ENCODE results near the gene CTLA4. TPM values are rescaled to one million over a fixed set of nuclear protein-coding genes. Genes with fewer than 3 reads are reported as not detected.

The CTLA4 gene
- total RNA-seq, result 0.19 TPM
- long read RNA-seq, result 0 reads

DNA sequence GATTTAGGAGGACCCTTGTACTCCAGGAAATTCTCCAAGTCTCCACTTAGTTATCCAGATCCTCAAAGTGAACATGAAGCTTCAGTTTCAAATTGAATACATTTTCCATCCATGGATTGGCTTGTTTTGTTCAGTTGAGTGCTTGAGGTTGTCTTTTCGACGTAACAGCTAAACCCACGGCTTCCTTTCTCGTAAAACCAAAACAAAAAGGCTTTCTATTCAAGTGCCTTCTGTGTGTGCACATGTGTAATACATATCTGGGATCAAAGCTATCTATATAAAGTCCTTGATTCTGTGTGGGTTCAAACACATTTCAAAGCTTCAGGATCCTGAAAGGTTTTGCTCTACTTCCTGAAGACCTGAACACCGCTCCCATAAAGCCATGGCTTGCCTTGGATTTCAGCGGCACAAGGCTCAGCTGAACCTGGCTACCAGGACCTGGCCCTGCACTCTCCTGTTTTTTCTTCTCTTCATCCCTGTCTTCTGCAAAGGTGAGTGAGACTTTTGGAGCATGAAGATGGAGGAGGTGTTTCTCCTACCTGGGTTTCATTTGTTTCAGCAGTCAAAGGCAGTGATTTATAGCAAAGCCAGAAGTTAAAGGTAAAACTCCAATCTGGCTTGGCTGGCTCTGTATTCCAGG, at the start of gene CTLA4:
CTLA4 (plus strand) TSS at position 211 of the 640 bp plus-strand sequence; CDS start at position 383, 172 bp downstream.
- ATAC-seq, result no peak
- no peak for DNase-seq (ENCODE audit: missing footprints)
- intact Hi-C loops (cut with DNase I), result no loop called here

DNA sequence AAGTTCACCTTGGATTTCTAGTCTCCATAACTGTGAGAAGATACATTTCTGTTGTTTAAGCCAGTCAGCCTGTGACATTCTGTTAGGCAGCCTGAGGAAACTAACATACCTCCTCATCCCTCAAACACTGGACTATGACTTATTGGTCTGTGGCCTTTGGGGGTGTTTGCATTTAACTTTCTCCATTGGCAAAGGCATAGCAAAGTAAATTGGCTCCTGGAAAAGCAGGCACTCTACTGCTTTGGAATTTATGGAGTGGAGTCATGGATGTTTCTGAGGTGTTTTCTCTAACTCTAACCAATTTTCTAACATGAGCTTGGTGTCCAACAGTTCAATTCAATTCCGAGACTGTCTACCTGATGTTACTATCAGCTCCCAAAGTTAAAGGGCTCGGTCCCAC, 48.9 kb upstream of the CTLA4 start:
- ATAC-seq (no peak), DNase-seq (ENCODE audit: missing footprints) (no peak)
- intact Hi-C loops (cut with DNase I), result loop anchor here (5.0 kb wide), 2 partner anchors 166 to 581 kb away; partner anchors contain the start of gene CYP20A1

DNA sequence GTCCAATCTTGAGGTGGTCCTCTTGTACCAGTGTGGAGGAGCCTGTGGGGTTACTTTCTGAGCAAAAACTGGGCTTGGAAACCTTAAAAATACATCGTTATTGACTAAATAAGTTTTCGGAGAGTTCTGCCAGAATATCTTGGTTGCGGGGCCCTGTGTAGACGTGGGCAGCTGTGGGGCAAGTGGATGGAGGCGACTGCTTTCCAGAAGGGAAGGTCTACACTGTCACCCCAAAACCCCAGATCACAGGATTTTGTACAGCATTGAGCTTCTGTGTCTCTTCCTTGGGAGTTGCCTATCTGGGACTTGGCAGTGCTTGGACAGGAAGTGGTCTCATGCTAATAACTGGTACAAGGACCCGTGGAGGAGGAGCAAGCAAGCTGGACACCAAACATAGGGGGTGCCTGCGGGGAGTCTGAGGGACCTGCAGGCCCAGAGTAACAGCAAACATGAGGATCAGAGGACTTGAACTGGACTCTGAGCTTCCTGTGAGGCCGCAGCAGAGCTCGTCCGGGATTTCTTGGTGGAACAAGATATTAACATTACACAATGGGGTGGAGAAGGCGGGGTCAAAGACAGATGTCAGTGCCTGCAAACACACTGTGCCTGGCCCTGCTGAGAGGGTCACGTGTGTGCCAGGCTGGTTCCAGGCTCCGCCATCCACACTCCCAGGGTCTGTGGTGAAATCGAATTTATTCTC, 48.0 kb upstream of the CTLA4 start:
- ATAC-seq (peak; percentile 37), DNase-seq (ENCODE audit: missing footprints) (no peak)
- intact Hi-C loops (cut with DNase I), result loop anchor here (5.0 kb wide), 2 partner anchors 167 to 582 kb away; partner anchors contain the start of gene CYP20A1

DNA sequence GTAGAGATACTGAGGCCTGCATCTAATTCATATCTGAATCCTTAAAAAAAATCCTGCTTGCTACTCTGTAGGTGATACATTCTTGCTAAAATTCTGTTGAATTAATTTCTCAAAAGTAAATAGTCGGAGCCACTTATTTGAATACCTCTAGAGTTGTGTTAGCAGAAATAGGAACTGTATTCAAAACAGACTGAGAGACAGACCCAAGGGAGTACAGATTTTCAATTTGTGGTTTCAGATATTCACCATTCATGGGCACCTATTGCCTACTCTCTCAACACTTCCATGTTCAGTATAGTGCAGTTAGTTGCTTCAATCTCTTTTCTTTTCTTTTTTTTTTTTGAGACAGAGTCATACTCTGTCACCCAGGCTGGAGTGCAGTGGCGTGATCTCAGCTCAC, 46.6 kb upstream of the CTLA4 start:
- DNase-seq (ENCODE audit: missing footprints) (no peak), ATAC-seq (no peak)
- intact Hi-C loops (cut with DNase I), result no loop called here

DNA sequence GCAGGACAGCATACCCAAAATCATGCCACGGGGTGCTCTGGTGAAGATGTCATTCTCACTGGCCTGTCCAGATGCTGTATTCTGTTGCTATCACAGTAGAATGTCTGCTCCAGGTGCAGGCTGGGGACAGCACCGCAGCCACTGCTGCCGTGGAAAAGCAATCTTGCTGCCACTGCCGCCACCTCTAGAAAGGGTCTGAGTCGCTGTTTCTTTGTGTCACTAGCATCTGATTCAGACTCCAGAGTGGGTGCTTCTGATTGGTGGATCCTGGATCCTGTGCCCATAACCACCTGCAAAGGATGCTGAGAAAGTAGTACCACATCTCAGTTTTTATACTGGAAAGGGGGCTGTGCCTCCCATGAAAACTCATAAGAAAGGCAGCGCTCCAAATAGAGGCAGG, 45.3 kb upstream of the CTLA4 start:
- intact Hi-C loops (cut with DNase I), result no loop called here
- ATAC-seq, result no peak

DNA sequence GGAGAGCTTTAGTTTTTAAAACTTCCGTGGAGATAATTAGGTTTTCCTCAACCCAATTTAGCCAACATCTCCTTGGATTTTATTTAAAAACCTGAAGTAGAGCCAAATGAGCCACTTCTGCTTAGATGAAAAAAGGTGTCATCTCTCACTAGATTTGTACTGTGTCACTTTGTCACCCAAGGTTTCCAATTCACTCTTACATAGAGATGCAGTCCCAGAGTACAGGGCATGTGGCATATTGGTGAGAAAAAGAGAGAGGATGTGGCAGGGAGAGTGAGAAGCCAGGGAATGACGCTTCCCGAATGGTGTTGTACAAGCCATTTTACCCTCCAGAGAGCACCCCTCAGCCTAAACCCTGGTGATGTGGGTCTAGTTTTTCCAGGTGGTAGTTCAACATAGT, 44.4 kb upstream of the CTLA4 start:
- intact Hi-C loops (cut with DNase I), result no loop called here
- ATAC-seq, result no peak
- DNase-seq (ENCODE audit: missing footprints), result no peak

More for the DNA sequence above, 45.3 kb upstream of the CTLA4 start:
- no peak for DNase-seq (ENCODE audit: missing footprints)

DNA sequence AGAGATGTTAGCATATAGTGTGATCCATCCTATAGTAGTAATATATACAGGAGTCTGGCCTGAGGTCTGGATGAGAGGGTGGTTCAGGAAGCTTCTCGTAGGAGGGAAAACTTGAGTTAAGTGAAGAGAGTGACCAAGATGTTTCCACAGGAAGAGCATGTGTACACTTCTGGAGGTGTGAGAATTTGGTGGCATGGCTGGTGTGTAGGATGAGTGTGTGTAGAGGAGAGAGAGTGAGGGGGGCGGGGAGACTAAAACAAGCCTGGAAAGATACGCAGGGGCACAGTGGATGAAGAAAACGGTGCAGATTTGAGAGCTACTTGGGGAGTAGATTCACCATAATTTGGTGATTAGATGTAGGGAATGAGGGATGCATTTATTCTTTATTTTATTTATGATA, 43.5 kb upstream of the CTLA4 start:
- DNase-seq (ENCODE audit: missing footprints) (no peak), ATAC-seq (no peak)
- intact Hi-C loops (cut with DNase I), result no loop called here

DNA sequence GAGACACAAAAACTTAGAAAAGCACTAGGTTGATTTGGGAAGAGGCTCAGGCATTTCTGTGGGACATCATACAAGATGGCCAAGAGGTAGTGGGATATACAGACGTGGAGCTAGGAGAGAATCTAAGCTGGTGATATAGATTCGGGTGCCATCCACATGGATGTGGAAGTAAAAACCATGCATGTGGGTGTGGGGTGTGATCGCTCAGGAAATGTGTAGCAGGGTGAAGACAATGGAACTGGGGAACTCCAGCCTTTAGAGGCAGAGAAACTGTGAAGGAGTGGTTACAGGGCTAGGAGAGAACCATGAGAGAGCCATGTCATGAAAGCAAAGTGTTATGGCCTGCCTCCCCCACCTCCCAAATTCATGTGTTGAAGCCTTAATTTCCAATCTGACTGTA, 43.0 kb upstream of the CTLA4 start:
- intact Hi-C loops (cut with DNase I), result no loop called here
- DNase-seq (ENCODE audit: missing footprints) (no peak), ATAC-seq (no peak)

DNA sequence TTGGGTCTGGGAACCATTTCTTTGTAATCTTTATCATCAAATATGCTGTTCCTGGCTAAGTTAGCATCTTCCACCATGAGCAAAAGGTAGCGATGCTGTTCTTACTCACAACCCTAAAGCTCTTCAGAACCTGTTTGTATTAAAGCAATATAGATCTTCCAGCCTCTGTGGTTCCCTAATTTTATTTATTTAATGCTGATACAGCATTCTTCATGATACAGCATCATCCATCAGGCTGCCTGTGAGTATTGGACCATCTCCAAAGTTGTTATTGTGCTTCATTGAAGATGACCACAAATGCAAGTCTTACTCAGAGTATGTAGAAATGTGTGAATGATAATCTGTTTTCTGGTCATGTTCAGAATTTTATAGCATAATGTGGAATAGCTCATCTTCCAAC, 40.9 kb upstream of the CTLA4 start:
- intact Hi-C loops (cut with DNase I), result no loop called here
- ATAC-seq (no peak), DNase-seq (ENCODE audit: missing footprints) (no peak)

DNA sequence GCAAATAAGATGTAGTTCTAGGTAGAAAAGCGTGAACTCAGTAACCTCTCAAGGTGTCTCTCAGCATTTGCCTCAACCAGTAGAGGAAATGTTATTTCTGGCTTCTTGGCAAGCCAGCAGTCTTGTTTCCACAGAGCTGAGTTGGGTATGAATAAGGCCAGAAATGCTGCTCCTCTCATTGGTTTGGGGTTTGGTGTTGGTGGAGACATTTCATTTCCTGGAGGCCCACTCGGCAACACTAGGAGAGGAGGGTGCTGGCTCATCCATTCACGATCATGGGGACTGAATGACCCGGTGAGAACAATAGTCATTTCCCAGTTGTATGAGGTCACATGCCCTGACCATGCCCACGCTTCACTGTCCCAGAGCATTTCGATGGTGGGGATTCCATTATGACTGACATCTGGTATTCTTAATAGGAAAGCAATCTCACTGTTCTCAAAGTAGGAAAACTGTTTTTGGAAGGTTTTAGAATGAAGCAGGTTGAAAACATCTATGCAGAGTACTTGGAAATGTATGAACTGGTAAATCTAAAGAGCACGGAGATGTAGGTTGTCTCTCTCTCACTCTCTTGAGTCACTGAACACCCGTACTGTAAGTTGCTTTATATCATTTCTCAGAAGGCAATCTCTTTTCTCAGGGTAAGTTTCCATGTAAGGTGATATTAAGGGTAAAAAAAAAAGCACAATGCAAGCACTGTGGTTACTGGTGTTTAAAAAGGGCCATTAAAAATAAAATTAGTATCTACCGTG, 37.1 kb upstream of the CTLA4 start:
- ATAC-seq, result no peak
- intact Hi-C loops (cut with DNase I), result no loop called here

DNA sequence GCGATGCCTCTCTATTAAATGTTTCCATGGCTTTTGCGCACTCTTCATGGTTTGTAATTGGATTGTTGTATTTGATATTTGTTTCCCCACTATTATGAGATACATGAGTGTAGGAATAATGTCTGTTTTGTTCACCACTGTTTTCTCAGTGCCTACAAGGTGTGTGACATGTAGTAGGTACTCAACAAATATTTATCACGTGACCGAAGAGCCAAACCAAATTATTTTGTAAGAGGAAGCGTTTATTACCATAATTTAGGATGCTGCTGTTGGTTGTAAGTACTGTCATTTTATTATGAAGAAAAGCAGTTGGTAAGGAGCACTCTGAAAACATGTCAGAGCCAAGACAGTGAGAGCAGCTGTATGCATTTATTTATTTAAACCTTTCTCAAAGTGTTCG, 32.2 kb upstream of the CTLA4 start:
- intact Hi-C loops (cut with DNase I), result no loop called here
- DNase-seq (ENCODE audit: missing footprints) (no peak), ATAC-seq (no peak)

More for the DNA sequence above, 37.1 kb upstream of the CTLA4 start:
- no peak for DNase-seq (ENCODE audit: missing footprints)

DNA sequence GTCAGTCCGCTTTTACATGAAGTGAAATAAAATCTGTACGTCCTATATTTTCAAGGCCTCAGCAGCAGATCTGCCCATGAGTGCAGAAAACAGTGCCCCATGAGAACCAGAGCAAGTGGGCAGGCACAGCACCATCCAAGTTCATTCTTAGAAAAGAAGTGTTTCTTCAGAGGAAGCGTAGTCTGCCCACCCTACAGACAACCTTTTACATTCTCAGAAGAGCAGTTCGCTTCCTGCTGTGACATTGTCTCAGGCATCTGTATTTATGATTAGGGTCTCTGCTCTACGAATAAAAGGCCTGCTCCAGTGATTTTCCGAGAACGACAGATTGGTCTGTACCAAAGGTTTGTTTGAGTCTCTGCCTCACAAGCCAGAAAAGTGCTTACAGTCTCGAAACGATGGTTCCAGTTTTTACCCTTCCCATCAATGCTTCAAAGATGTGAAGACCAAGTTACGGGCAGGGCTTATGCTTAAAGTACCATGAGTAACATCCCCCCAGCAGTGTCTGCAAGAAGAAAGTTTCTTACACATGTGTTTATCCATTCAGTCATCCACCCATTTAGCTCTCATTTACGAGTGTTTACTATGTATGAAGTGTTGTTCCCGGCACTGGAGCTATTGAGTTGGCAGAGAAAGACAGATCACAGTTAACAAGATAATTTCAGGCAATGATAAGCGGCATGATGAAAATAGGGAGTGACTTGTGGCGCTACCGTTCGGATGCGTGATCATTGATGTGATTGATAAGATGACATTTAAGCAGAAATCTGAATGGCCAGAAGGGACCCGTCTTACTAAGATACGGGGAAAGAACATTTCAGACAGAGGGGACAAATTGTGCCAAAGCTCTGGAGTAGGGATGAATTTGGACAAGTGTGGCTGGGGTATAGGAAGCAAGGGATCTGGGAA, 31.4 kb upstream of the CTLA4 start:
- ATAC-seq (no peak), DNase-seq (ENCODE audit: missing footprints) (no peak)
- intact Hi-C loops (cut with DNase I), result no loop called here

DNA sequence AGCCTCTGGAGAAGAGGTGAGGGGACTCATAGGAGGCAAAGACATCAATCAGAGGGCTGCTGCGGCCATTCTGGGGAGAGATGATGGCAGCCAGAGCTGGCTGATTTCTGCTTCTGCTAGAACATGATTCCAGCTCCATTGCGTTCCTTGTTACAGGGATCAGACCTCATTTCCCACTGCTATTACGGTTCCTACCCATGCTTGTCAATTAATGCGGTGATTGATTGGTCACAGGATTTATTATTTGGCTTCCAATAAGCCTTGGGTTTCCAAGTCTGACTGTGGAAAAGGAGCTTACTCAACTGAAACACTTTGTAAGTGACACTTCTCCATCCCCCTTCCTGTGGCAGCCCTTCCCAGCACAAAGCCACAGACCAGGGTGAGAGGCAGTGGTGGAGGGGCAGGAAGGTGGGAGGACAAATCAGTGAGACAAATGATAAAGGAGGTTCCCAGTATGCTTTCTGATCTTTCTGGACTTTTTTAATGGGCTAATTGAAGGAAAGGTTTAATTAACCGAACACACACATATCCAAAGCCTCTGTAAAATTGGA, 26.8 kb upstream of the CTLA4 start:
- ATAC-seq (no peak), DNase-seq (ENCODE audit: missing footprints) (no peak)
- intact Hi-C loops (cut with DNase I), result no loop called here

DNA sequence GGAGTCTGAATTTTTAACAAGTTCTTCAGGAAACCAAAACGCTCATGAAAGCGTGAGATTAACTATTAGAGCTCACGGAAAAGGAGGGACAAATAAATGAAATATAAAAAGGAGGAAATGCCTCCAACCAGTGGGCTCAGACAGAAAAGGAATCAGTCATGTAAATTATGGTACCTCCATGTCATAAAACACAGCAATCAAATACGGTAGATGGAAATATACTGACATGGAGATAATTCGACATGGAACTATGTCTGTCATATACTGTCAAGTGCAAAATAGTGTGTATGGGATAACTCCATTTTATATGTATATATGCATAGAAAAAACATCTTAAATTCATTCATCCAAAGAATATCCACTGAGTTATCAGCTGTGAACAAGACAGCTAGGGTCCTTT, 25.9 kb upstream of the CTLA4 start:
- ATAC-seq, result no peak
- no peak for DNase-seq (ENCODE audit: missing footprints)
- intact Hi-C loops (cut with DNase I), result no loop called here

DNA sequence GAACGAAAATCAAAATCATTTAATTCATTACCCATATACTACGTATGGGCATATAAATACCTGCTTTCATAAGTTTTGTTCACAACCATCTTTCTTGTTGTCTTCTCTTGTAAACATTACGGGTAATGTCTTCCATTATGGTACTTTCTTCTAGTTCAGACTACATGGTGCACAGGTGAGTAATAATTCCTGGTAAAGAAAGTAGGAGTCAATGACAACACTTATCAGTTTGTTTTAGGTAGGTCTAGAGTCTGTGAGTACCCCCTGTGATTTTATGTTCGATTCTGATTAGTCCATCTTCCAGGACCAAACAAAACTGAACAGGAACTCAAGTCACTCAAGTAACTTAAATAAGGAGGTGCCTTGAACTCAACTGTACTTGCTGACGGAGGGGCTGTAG, 25.2 kb upstream of the CTLA4 start:
- ATAC-seq, result no peak
- intact Hi-C loops (cut with DNase I), result no loop called here
- DNase-seq (ENCODE audit: missing footprints), result no peak

DNA sequence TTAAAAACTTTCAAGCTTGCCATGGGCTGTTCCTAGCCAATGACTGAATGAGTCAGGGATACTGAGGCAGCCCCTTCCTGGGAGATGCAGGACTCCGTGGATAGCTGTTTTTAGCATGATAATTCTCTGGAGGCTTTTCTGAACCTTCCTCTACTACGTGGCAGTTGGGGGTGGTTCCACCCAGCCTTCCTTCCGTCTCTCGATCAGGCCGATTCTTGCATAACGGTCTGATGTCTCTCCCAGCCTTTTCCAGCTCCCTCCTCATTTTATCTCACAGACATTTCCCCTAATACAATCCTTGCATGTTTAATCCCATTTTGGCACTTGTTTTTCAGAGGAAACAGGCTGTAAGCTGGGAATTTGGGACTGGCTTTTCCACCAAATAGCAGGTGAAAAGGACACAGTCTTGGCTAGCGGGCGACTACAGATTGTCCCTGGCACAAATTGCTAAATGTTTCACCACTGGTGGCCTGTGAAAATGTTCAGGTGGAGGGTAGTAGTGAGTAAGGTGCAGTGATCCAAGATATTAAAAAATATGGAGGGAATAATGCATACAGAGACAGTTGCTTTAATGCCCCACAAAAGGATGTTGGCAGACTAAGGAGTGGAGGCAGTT, 21.0 kb upstream of the CTLA4 start:
- no peak for DNase-seq (ENCODE audit: missing footprints)
- ATAC-seq, result peak; percentile 84
- intact Hi-C loops (cut with DNase I), result no loop called here

DNA sequence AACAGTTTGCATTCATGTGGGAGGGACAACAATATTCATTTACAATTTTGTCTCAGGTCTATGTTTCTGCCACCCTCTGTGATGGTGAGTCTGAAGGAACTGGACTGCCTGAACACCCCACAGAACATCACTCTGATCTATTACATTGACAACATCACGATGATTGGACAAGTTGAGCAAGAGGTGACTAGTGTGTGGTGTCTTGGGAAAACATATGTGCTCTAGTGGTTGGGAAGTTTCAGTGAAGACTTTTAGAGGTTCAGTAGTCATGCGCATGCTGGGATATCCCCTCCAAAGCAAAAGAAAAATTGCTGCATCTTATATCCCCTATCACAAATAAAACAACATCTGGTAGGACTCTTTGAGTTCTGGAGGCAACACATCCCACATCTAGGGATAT, 18.6 kb upstream of the CTLA4 start:
- no peak for DNase-seq (ENCODE audit: missing footprints)
- ATAC-seq, result no peak
- intact Hi-C loops (cut with DNase I), result no loop called here

DNA sequence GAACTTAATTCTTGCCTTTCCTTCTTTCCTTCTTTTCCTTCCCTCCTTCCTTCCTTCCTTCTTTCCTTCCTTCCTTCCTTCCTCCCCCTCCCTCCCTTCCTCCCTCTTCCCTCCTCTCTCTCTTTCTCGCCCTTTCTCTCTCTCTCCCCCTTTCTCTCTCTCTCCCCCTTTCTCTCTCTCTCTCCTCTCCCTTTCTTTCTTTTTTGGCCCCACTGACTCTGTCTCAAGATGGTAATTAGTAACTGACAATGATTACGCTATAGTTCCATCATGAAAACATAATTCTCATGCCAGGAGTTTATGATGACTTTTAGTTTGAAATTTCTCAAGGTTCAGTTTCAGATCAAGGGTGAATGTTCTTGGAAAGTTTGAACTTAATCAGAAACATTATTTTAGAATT, 14.8 kb upstream of the CTLA4 start:
- ATAC-seq, result no peak
- no peak for DNase-seq (ENCODE audit: missing footprints)
- intact Hi-C loops (cut with DNase I), result no loop called here
